ENCODE measurements around the gene BAIAP3.

DNA sequence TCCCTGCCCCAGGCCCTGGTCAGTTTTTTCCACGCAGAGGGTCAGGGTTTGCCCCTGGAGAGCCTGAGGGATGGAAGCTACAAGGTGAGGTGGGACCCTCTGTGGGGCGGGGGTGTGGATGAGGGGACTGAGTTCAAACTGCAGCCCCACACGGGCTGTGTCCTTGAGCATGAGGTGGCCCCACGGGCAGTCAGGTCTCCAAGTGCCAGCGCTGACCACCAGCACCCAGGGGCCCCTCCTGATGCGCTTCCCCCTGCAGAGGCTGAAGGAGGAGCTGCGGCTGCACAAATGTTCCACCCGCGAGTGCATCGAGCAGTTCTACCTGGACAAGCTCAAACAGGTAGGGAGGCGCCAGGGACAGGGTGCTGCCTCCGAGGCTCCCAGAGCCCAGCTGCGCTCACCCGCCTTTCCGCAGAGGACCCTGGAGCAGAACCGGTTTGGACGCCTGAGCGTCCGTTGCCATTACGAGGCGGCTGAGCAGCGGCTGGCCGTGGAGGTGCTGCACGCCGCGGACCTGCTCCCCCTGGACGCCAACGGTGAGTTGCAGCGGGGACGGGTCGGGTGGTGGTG lies 13.9 kb downstream of the BAIAP3 start:
- TF ChIP-seq, protein P1, sequence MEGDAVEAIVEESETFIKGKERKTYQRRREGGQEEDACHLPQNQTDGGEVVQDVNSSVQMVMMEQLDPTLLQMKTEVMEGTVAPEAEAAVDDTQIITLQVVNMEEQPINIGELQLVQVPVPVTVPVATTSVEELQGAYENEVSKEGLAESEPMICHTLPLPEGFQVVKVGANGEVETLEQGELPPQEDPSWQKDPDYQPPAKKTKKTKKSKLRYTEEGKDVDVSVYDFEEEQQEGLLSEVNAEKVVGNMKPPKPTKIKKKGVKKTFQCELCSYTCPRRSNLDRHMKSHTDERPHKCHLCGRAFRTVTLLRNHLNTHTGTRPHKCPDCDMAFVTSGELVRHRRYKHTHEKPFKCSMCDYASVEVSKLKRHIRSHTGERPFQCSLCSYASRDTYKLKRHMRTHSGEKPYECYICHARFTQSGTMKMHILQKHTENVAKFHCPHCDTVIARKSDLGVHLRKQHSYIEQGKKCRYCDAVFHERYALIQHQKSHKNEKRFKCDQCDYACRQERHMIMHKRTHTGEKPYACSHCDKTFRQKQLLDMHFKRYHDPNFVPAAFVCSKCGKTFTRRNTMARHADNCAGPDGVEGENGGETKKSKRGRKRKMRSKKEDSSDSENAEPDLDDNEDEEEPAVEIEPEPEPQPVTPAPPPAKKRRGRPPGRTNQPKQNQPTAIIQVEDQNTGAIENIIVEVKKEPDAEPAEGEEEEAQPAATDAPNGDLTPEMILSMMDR (IDR thresholded peaks at IDR 0.05), result no peak
- TF ChIP-seq POLR2A (IDR thresholded peaks at IDR 0.05), result no peak

All from Peyer's patch (tissue), 4 donors.